ENCODE results near the gene G2E3.
"Not testable (repeated sequence)": the region's sequence is repeated elsewhere in the genome, so short reads cannot be mapped to it uniquely, and the experiment has no call there.

Gene G2E3

GRCh38 chr14:30560581-30560980 is 1.6 kb downstream of the G2E3 start:
- DNase-seq: no peak

- no peak for DNase-seq
These were observed 5.4 kb downstream of the G2E3 start for GRCh38 chr14:30564235-30564867.

- no peak for DNase-seq
These were observed 5.9 kb downstream of the G2E3 start for GRCh38 chr14:30564868-30565248.

- DNase-seq: no peak
These were observed 10.4 kb downstream of the G2E3 start for GRCh38 chr14:30569216-30569902.

GRCh38 chr14:30569903-30570226 is 10.9 kb downstream of the G2E3 start:
- DNase-seq: no peak

GRCh38 chr14:30572237-30572636 is 13.3 kb downstream of the G2E3 start:
- no peak for DNase-seq

- no peak for DNase-seq
These were observed 13.8 kb downstream of the G2E3 start for GRCh38 chr14:30572771-30573170.

- DNase-seq: no peak
These were observed 14.4 kb downstream of the G2E3 start for GRCh38 chr14:30573226-30573814.

GRCh38 chr14:30573966-30574365 is 15.0 kb downstream of the G2E3 start:
- no peak for DNase-seq

GRCh38 chr14:30574777-30575176 is 15.8 kb downstream of the G2E3 start:
- not testable (repeated sequence) for DNase-seq

GRCh38 chr14:30576333-30576732 is 17.4 kb downstream of the G2E3 start:
- not testable (repeated sequence) for DNase-seq

GRCh38 chr14:30580616-30581282 is 21.8 kb downstream of the G2E3 start:
- DNase-seq: no peak

GRCh38 chr14:30581283-30581625 is 22.3 kb downstream of the G2E3 start:
- no peak for DNase-seq

GRCh38 chr14:30582376-30582775 is 23.4 kb downstream of the G2E3 start:
- DNase-seq: no peak

- no peak for DNase-seq
These were observed 25.2 kb downstream of the G2E3 start for GRCh38 chr14:30584058-30584630.

- DNase-seq: no peak
These were observed 26.2 kb downstream of the G2E3 start for GRCh38 chr14:30585204-30585603.

- DNase-seq: no peak
These were observed 28.2 kb downstream of the G2E3 start for GRCh38 chr14:30587141-30587540.

GRCh38 chr14:30588873-30589272 is 29.9 kb downstream of the G2E3 start:
- DNase-seq: no peak

- DNase-seq: no peak
These were observed 38.0 kb downstream of the G2E3 start for GRCh38 chr14:30596935-30597334.

GRCh38 chr14:30597504-30597903 is 38.5 kb downstream of the G2E3 start:
- DNase-seq: no peak

- DNase-seq: no peak
These were observed 42.3 kb downstream of the G2E3 start for GRCh38 chr14:30600922-30601918.

GRCh38 chr14:30603402-30603801 is 44.4 kb downstream of the G2E3 start:
- no peak for DNase-seq

- DNase-seq: not testable (repeated sequence)
These were observed 45.7 kb downstream of the G2E3 start for GRCh38 chr14:30604696-30605095.

Data from NCI-H1694 treated with DMSO at 0.1 percent for 48 hours (cell line).